GM12872 (cell line): ENCODE measurements around the gene PPP1R13B.

Experiments
- CTCF ChIP-seq: IDR thresholded peaks from 3 replicates; pipeline ENCODE4 v1.5.1; 2011; ENCODE audit warnings: low read depth, mild to moderate bottlenecking, low read length, moderate library complexity; ENCODE audit not compliant: insufficient read depth

Gene PPP1R13B

GRCh38 chr14:103684871-103685270 is 162.5 kb downstream of the PPP1R13B start:
- no peak for TF ChIP-seq CTCF

DNA sequence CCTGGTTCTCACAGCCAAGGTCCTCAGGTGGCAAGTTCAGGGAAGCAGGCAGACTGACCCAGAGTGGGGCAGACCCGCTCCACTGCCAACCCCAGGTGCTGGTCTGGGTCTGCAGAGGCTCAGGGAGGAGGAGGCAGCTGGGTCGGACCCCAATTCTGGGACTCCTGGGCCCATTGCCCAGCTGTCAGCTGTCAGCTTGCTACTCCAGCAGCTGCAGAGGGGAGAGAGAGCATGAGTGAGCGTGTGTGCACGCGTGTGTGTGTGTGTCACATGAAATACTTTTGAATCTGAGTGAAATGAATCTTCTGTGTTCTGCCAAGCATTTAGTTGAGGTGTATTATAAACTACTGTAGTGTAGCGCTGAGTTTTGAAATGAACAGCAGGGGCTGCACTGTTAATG is 162.9 kb downstream of the PPP1R13B start:
- TF ChIP-seq CTCF: no peak
